IMR-90 (cell line): ENCODE results near the gene TTC38.

Experiments used
- CTCF ChIP-seq: conservative IDR thresholded peaks from 2 replicates; pipeline ENCODE4 v1.5.1; 2012; ENCODE audit warnings: mild to moderate bottlenecking, low read depth, low read length, improper control_type of control experiment
- NFE2L2 ChIP-seq: fragments of 150-350 bp; IDR thresholded peaks from 2 replicates; pipeline ENCODE4 v1.6.1; 2016; ENCODE audit warnings: low read depth, mild to moderate bottlenecking, low read length

- TF ChIP-seq CTCF = no peak
- no peak for TF ChIP-seq NFE2L2
Measured at GRCh38 chr22:46237453-46238124, 30.2 kb upstream of the TTC38 start.
